Left renal cortex interstitium (tissue), 4 donors: ENCODE data around the gene SDK1. TPM values are rescaled to one million over a fixed set of nuclear protein-coding genes. Genes with fewer than 3 reads are reported as not detected.
"Not testable (repeated sequence)": the region's sequence is repeated elsewhere in the genome, so short reads cannot be mapped to it uniquely, and the experiment has no call there.

Source experiments
- DNase-seq, 4 donors: peaks; one replicate each; pipeline ENCODE4 v3.0.0-alpha.2; 2013; ENCODE audit warnings: low read depth in 4 of 4, low spot score in 2 of 4, missing footprints in 1 of 4
- polyA plus RNA-seq, 4 donors: library from polyadenylated mRNA; unstranded; fragments of 120-200 nt; gene quantifications; one replicate each; pipeline ENCODE4 v1.2.1, GENCODE V29; 2013; ENCODE audit not compliant: insufficient read length in 4 of 4

The SDK1 gene
- polyA plus RNA-seq, 4 donors: 5.1 to 10.2 (median 6.9) TPM

DNA sequence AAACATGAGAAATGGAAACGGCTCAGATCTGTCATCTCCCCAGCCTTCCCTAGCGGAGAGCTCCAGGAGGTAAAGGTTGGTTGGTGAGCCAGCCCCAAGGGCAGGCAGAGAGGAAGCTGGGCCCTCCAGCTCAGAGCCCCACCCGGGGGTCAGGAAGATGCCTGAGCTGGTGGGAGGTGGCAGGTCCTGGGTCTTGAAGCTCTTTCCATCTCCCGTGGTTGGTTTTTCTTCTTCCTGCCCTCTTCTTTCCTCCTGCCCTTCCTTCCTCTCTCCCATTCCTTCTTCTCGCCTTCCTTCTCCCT is 996.8 kb downstream of the SDK1 start:
- DNase-seq: no peak

DNA sequence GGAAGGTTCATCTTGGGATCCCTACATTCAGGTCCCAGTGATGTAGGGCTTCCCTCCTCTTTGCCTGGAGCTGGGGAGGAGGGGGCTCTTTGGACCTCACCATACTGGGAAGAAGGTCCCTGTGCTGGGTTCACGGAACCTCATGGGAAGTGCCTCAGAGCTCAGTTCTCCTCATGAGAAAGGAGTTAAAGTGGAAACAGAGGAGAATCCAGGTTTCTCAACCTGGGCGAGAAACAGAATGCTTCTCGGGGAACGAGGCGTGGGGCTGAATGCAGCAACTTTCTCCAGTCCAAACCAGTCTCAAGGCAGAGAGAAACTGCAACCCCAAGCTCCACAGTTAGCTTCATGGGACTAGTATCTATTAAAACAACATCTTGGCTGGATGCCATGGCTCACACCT is 998.4 kb downstream of the SDK1 start:
- no peak for DNase-seq

DNA sequence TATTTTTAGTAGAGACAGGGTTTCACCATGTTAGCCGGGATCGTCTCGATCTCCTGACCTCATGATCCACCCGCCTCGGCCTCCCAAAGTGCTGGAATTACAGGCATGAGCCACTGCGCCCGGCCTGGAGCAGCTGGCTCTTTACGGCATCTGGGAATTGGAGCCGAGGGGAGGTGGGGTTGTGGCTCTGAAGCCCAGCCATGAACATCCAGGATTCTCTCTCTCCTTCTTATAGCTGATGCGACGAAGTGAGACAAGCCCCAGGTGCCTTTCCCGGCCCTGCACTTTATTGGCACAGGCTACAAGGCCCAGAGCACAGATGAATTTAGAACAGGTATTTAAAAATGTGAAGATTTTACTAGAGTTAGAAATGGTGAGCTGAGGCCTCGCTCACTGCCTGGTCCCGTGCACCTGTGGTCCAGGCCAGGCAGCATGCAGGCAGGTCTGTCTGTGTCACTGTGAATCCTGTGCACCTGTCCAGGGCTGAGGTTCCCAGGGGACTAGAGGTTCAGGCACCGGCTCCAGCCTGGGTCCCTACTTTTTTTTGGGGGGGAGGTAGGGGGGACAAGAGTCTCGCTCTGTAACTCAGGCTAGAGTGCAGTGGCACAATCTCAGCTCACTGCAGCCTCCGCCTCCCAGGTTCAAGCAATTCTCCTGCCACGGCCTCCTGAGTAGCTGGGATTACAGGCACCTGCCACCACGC is 1001.3 kb downstream of the SDK1 start:
- no peak for DNase-seq

DNA sequence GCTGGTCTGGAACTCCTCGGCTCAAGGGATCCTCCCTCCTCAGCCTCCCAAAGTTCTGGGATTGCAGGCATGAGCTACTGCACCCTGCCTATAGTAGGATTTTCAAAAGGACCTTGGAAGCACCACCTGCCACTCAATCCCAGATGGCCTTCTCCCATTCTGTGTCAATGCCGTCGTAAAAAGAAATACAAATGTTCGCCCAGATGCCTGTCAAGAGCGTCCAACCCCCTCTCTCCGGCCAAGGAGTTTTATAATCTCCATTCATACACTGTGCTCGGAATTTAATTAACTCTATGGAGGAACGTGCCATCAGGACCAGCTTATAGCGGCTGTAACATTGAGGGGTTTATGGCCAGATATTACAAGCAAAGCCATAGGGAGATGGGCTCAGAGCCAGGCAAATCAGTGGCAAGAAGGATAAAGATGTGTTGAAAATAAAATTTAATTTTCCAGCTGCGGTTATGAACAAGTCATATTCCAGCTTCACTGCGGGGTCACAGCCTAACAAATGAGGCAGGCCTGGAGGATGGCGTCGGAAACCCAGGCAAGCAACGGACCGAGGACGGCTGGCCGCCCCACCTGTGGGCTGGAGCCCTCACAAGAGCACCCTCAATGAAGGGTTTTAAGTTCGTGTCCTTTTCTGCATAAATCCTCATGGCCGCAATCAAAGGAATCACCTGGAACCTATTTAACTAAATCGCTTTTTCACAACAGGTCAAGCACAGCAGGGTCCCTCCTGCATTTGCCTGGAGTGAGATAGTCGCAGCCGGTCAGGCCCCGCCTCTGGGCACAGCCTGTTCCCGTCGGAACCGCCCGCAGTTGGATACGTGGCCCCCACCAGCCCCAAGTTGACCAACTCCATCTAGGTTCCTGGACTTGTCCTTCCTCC is 1006.5 kb downstream of the SDK1 start:
- no peak for DNase-seq

DNA sequence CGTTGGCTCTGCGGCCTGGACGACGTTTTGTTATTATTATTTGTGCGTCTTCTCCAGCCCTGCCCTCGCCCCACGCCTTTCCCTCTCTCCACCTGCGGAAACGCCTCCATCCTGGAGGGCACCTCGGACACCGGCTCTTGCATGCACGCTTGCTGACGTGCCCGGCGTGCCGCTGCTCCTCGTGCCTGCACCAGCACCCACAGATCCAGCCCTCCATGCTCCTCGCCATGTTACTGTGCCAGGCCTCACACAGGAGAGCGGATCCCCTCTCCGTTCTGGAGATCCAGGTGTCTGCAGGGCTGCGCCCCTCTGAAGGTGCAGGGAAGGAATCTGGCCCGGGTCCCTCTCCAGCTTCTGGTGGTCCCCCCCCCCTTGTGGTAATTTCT is 1007.1 kb downstream of the SDK1 start:
- DNase-seq: no peak

DNA sequence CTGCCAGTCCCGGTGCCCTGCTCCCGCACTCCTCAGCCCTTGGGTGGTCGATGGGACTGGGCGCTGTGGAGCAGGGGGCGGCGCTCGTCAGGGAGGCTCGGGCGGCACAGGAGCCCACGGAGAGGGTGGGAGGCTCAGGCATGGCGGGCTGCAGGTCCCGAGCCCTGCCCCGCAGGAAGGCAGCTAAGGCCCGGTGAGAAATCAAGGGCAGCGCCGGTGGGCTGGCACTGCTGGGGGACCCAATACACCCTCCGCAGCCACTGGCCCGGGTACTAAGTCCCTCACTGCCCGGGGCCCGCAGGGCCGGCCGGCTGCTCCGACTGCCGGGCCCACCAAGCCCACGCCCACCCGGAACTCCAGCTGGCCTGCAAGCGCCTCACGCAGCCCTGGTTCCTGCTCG is 1012.9 kb downstream of the SDK1 start:
- DNase-seq: not testable (repeated sequence)

DNA sequence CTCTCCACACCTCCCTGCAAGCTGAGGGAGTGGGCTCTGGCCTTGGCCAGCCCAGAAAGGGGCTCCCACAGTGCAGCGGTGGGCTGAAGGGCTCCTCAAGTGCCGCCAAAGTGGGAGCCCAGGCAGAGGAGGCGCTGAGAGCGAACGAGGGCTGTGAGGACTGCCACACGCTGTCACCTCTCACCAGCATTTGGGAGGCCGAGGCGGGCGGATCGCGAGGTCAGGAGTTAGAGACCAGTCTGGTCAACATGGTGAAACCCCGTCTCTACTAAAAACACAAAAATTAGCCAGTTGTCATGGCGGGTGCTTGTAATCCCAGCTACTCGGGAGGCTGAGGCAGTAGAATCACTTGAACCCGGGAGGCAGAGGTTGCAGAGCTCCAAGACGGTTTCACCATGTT is 1013.3 kb downstream of the SDK1 start:
- DNase-seq: not testable (repeated sequence)
